GM21723 (cell line): ENCODE measurements around the gene FRA10AC1.

Experiments
- ATAC-seq: cut with Tn5 transposase; IDR thresholded peaks from one replicate; pipeline ENCODE4 v1.9.1; 2021; ENCODE audit warnings: mild to moderate bottlenecking, moderate library complexity; ENCODE audit not compliant: unreplicated experiment

FRA10AC1 gene

GRCh38 chr10:93702210-93703001 is at the start of gene FRA10AC1:
Gene FRA10AC1, minus strand, starts transcription at chr10:93702592. Its CDS starts 2,486 bp downstream, at chr10:93700106.
- peak; percentile 85 for ATAC-seq

GRCh38 chr10:93751832-93752231 is 49.4 kb upstream of the FRA10AC1 start:
- ATAC-seq = no peak

- no peak for ATAC-seq
Measured at GRCh38 chr10:93751124-93751523, 48.7 kb upstream of the FRA10AC1 start.

GRCh38 chr10:93749218-93749799 is 46.9 kb upstream of the FRA10AC1 start:
- ATAC-seq = no peak

GRCh38 chr10:93746844-93747284 is 44.5 kb upstream of the FRA10AC1 start:
- no peak for ATAC-seq

- no peak for ATAC-seq
Measured at GRCh38 chr10:93745408-93746065, 43.1 kb upstream of the FRA10AC1 start.

GRCh38 chr10:93742633-93743349 is 40.4 kb upstream of the FRA10AC1 start:
- peak; percentile 83 for ATAC-seq

- no peak for ATAC-seq
Measured at GRCh38 chr10:93741367-93741766, 39.0 kb upstream of the FRA10AC1 start.

GRCh38 chr10:93726024-93726423 is 23.6 kb upstream of the FRA10AC1 start:
- no peak for ATAC-seq

GRCh38 chr10:93723153-93723552 is 20.8 kb upstream of the FRA10AC1 start:
- ATAC-seq = no peak

GRCh38 chr10:93722550-93722949 is 20.2 kb upstream of the FRA10AC1 start:
- ATAC-seq = no peak

- no peak for ATAC-seq
Measured at GRCh38 chr10:93719901-93720300, 17.5 kb upstream of the FRA10AC1 start.

- ATAC-seq = peak; percentile 63
Measured at GRCh38 chr10:93718937-93719725, 16.7 kb upstream of the FRA10AC1 start.

GRCh38 chr10:93716766-93717165 is 14.4 kb upstream of the FRA10AC1 start:
- ATAC-seq = no peak

GRCh38 chr10:93715345-93715744 is 13.0 kb upstream of the FRA10AC1 start:
- peak; percentile 96 for ATAC-seq

GRCh38 chr10:93712593-93712992 is 10.2 kb upstream of the FRA10AC1 start:
- no peak for ATAC-seq

GRCh38 chr10:93711891-93712290 is 9.5 kb upstream of the FRA10AC1 start:
- no peak for ATAC-seq

- ATAC-seq = no peak
Measured at GRCh38 chr10:93710333-93710909, 8.0 kb upstream of the FRA10AC1 start.

- ATAC-seq = no peak
Measured at GRCh38 chr10:93707623-93708022, 5.2 kb upstream of the FRA10AC1 start.

GRCh38 chr10:93704451-93704850 is 2.1 kb upstream of the FRA10AC1 start:
- ATAC-seq = no peak
